ENCODE results near the gene WNT11.

WNT11 gene

DNA sequence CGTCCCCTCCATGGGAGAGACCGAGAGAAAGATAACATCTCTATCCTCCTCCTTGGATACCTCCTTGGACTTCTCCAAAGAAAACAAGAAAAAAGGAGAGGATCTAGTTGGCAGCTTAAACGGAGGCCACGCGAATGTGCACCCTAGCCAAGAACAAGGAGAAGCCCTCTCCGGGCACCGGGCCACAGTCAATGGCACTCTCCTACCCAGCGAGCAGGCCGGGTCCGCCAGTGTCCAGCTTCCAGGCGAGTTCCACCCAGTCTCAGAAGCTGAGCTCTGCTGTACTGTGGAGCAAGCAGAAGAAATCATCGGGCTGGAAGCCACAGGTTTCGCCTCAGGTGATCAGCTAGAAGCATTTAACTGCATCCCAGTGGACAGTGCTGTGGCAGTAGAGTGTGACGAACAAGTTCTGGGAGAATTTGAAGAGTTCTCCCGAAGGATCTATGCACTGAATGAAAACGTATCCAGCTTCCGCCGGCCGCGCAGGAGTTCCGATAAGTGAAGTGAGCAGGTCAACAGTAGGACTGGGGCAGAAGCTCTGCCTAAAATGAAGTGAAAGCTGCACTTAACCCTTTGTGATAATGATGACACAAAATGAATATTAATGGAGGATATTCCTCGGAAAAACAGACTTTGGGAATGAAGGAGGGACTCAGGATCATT, 65.3 kb downstream of the WNT11 start:
- FAIRE-seq (no peak), DNase-seq (ENCODE audit: extremely low spot score, insufficient read length, low read depth) (no peak)

DNA sequence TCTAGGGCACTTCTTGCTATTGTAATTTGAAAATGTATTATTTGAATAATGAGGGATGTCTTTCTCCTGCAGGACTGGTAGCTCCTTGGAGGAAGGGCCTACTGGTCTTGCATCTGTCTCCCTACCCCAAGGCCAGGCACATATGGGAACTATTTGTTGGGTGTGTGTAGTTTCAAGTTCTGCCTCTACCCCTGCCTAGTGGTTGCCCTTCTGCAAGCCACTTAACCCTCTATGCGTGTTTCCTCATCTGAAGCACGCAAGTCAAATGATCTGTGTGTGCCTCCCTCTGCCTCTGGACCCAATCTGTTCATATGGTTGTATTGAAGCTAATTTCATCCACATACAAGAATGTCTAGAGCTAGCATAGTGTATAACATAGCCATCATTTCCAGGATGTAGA, 67.0 kb downstream of the WNT11 start:
- FAIRE-seq (no peak), DNase-seq (ENCODE audit: extremely low spot score, insufficient read length, low read depth) (no peak)

All from GM18507 (cell line).